NCI-H2171 (cell line): Measurements from ENCODE around the gene SYNGR2.

ENCODE experiments used
- DNase-seq: peaks from one replicate; lab custom pipeline; 2025; lab: John Stamatoyannopoulos, UW

SYNGR2 gene, protein sequence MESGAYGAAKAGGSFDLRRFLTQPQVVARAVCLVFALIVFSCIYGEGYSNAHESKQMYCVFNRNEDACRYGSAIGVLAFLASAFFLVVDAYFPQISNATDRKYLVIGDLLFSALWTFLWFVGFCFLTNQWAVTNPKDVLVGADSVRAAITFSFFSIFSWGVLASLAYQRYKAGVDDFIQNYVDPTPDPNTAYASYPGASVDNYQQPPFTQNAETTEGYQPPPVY

DNA sequence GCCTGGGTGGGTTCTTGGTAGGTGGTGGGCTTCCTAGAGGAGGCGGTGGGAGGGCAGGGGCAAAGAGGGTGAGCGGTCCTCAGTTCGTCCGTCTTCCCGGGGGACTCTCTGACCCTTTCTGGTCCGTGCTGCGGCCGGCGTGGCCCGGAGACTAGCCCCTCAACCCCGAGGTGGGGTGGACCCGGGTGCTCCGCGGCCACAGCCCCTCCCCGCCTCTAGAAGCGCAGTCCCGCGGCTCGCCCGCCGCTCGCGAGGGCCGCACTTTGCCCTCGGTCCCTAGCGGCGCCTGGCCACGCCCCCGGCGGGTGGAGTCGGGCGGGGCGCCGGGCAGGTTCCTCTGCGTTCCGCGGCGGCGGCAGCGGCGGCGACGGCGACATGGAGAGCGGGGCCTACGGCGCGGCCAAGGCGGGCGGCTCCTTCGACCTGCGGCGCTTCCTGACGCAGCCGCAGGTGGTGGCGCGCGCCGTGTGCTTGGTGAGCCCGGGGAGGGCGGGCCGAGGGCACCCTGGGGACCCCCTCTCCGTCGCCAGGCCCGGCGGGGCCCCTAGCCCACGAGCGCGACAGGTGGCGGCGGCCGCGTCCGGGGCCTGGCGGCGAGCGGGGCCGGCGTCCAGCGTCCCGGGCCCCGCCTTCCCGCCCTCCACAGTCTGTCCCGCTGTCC, at the start of gene SYNGR2:
TSS of gene SYNGR2 (plus strand) at position 340 of the 661 bp plus-strand sequence. CDS start at position 376, 36 bp downstream.
- DNase-seq, result peak; percentile 85

DNA sequence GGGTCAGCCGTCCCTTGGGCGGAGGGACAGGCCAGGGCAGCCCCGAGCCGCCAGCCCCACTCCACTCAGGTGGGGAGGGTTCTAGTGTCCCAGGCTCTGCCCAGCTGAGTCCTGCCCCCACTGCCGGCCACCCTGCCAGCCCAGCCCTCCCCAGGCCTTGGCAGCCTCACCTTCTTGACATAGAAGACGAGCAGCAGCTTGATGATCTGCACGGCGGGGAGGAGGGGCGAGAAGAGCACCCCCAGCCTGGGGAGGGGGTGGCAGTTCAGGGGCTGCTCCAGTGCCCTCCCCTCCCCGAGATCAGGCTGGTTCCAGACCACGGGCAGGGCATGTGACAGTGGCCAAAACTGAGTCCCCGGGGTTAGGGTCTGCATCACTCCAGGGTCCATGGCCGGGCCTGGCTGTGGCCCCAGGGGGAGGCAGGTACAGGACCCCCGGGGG, 49.6 kb upstream of the SYNGR2 start:
- no peak for DNase-seq

DNA sequence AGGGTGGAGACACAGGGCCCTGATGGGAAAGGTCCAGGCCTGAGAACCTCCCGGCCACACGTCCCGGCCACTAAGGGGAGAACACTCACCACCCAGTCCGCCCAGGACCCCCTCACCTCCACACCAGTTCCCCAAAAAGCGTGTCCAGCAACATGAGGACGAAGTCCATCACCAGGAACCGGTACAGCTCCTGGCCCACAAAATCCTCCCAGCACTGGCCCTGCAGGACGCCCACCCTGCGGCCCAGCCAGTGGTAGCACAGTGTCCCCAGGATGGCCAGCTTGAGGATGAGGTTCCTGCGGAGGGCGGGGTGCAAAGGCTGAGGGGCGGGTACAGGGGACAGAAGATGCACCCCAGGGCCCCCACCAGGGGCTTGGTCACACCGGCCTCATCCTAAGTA, 47.8 kb upstream of the SYNGR2 start:
- no peak for DNase-seq

DNA sequence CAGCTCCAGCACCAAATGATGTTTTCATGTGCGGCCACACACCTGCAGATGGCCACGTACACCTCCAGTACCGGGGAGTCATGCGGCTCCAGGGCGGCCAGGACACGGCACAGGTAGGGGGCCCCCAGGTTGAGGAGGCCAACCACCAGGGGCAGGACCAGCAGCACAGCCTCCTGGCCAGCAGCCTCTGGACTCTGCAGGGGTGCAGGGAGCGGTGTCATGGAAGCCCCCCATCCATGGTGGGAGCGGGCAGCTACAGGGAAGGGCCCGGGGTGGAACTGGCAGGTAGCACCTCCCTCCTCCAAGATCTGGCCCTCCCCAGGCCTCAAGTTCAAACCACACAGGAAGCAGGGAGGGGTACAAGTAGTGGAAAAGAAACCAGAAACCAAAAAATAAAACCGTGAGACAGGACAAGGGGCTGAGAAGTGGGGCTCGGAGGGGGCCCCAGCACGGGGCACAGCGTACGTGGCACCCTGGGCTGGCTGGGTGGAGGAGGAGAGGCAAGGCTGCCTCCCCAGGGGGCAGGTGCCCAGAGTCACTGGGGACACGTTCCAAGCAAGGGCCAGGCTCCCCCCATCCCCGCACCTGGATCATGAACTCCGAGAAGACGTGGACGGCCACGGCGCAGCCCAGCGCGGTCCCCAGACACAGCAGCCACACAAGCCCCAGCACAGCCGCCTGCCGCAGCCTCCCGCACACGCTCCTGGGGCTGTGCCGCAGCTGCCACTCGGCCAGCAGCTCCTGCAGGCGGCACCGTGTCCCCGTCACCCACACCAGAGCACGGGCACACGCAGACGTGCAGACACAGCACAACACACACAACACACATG, 47.2 kb upstream of the SYNGR2 start:
- DNase-seq, result no peak

DNA sequence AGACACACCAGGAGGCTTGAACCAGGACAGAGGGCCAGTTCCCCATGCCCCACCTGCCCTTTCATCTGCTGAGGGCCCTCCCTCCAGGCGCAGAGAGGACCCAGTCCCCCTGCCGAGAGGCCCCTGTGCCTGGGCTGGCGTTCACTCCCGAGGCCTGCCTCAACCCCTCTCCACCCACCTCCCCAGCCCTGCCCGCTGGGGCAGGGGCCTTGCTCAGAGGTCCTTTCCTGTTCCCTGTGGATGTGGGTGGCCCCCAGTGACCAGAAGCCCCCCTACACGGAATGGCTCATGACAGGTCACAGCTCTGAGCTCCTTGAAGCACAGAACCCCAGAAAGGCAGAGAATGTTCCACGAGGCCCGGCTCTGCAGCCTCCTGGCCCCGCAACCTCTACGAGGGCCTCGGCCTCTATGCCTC, 46.6 kb upstream of the SYNGR2 start:
- DNase-seq, result no peak

DNA sequence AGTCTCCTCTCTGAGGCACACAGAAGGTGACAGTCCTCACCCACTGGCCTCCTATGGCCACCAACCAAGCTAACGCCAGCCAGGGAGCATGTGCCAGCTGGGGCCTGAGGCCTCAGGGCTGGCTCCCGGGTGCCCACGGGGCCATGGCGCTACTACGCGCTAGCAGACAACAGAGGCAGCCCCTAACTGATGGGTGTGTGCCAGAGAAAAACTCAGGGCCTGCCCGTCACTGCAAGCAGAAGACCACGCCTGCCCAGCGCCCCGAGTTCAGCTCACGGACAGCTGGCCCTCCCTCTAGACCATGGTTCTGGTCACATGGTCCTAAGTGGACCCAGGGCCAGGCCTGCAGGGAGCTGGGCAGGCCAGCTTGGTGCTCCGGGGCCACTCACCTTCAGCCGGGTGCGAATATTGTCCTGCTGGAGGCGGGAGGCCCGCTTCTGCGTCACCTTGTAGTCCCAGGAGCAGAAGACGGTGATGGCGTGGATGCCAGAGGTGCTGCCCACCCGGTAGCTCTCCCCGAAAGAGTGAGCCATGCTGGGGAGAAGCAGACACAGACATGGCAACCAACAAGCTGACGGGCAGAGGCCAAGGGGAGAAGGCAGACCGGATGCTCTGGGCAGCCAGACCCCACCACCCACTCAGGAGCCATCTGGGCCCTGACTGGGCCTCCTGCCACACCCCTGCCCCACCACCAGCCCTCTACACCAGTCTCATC, 46.0 kb upstream of the SYNGR2 start:
- DNase-seq, result no peak

DNA sequence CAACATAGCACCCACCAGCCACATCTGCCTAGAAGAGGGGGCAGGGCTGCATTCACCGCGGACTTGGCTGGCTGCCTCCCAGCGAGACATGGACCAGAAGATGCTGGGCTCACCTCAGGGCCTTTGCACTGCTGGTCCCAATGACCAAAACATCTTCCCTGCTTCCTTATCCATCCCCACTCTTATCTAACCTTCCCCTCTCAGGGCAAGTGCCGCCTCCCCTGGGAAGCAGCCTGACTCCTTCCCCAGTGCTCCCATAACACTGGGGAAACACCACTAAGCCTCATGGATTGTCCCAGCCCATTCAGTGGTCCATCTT, 45.5 kb upstream of the SYNGR2 start:
- DNase-seq, result no peak

DNA sequence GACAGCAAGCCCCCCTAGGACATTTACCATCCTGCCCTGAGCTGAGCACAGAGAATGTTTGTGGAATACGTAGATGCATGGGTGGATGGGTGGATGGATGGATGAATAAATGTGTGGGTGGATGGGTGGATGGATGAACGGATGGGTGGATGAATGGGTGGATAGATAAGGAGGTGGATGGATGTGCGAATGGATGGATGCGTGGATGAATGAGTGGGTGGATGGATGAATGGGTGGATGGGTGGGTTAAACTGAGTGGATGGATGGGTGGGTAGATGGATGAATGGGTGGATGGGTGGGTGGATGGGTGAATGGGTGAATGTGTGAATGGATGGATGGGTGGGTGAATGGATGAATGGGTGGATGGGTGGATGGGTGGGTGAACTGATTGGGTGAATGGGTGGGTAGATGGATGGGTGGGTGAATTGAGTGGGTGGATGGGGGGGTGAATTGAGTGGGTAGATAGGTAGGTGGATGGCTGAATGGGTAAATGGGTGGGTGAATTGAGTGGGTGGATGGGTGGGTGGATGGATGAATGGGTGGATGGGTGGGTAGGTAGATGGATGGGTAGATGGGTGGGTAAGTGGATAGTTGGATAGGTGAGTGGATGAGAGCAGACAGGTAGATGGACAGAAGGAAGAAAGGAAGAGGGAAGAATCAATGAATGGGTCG, 45.0 kb upstream of the SYNGR2 start:
- no peak for DNase-seq

DNA sequence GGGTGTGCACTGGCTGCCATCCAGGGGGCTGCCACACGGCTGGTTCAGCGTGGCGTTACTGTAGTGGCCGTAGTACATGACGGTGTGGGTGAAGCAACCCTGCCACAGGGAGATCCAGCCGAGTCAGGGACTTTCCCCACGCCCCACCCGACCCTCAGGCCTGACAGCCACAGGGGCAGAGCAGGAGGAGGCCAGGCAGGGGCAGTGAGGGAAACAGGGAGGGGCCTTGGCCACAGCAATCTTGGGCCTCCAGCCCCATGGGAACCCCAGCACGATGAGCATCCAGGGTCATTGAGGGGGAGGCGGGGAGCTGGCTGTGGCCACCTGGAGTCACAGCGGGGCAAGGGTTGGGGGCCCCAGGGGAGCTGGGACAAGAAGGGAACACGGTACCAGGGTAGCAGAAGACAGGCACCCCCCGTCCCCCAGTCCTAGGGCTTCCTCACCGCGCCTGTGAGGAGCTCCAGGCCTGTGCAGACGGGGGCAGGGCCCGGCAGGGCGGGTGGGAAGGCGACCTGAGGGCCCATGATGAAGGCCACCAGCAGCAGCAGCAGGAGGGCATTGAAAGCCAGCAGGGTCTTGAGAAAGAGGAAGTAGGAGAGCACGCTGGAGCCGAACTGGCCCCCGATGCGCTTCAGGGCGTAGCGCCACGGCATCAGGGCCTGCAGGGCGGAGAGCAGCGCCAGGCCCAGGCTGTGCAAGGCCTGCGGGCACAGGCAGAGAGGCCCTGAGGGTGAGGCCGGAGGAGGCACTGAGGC, 44.1 kb upstream of the SYNGR2 start:
- DNase-seq, result no peak

DNA sequence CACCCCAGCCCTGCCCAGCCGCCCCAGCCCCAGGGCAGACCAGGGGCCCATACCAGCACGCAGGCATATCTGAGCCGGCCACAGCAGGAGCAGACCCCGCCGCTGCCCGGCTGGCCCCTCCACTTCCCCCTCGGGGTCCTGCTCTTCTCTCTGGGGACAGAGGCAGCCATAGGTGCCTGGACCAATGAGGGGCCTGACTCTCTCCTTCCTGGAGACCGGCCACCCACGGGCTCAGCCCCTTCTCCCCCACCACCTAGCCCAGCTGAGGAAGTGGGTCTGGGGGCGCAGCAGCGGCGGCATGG, 43.6 kb upstream of the SYNGR2 start:
- no peak for DNase-seq

DNA sequence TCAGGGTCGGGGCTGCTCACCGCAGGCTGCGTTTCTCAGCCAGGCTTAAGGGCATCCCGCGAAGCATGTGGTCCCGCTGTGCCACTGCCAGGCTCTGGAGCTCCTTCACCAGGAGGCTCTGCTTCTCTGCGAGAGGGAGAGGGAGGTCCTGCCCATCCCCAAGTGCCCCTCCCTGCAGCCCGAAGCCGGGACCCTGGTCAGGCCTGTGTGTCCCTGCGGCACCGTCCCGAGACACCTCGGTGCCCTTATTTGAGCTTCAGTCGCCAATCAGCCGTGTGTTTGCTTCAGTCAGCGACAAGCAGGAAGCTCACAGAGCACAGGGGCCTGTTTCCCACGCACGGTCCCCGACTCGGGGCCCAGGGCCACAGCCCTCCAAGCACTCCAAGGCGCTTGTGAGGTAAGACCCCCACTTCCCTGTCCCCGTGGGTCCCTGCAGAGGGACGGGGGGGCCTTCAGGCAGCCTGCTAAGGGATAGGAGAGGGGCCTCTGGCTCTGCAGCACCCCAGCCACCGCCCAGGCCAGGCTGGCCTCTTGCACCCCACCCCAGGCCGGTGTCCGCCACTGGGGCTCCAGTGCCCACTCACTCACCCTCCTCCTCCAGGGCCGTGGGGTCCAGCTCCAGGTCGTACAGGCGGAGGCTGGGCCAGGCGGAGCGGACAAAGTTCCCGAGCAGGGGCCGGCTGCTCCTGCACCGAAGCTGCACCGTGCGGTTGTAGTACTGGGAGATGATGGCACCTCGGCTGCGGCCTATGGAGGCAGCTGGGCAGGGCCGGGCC, 43.1 kb upstream of the SYNGR2 start:
- DNase-seq, result no peak

DNA sequence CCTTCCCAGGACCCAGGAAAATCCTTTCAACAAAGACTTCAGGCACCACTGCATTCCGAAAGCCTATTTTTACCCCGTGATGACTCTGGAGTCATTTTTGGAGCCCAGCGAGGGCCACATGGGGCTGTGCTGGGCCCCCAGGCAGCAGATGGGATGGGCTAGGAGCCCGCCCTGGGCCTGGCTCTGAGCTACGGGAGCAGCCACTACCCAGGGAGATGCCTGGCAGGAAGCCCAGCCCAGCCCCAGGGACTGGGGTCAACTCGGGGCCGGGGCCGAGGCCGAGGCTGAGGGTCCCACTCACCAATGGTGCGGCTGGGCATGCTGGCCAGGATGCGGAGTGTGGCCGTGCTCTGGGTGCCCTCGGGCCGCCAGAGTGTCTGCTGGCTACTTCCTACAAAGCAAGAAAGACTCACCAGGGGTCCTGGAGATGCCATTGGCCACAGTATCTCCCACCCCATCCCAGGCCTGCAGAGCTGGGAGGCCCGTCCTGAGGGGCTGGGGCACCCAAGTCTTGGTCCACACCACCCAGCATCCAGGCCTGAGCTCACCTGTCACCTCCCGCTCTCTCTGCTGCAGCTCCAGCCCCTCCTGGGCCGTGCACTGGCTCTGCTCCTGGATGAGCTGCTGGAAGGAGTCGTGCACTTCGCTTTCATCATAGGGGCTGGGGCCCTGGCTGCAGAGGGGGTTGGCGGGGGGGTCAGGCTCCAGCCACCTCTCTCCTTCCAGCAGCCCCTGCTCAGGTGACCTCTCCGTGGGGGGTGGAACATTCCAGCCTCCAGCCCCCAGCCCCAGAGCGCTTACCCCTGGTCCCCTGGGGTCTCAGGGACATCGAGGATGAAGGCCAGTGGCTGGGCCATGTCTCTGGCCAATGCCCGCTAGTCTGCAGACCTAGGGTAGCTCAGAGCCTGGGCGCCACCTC, 42.1 kb upstream of the SYNGR2 start:
- DNase-seq, result peak; percentile 60

DNA sequence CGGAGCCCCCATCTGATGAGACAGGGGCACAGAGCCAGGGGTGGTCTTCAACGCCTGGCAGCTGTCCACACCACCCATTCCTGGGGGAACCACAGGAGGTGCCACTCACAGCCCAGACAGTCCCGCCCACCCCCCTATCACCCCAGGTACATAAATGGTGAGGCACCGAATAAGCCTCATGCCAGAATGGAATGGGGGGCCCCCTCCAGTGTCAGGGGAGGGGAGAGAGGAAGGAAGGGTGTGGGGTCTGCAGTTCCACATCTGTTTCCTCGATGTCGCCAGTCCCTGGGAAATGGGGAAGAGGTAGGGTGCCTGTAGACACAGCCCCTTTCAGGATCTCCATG, 41.5 kb upstream of the SYNGR2 start:
- no peak for DNase-seq

DNA sequence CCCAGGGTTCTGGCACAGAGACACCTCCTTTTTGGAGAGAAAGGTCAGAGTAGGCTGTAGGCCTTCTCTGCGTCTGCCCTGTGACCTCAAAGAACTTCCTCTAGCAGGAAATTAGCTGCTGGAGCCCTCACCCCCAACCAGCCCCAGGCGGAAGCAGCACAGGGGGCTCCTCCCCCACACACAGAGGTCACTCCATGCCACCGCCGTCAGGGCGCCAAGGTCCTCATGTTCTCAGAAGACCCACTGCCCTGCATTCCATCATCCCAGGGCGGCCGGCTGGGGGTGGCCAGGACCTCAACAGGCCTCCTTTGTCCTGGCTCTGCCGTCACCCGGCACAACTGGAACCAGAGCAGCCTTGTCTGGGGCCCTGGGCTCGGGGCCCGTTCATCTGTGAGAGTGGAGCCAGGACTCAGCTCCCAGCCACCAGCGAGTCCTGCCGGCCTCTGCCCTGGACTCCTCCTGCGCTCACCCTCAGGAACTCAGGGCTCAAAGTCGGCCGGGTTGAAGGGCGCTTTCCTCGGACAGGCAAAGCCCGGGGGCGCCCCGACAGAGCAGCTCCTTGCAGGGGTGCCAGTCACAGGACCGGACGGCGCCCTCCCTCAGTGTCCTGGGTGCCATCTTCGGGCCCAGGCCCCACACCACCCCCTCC, 41.0 kb upstream of the SYNGR2 start:
- DNase-seq, result no peak

DNA sequence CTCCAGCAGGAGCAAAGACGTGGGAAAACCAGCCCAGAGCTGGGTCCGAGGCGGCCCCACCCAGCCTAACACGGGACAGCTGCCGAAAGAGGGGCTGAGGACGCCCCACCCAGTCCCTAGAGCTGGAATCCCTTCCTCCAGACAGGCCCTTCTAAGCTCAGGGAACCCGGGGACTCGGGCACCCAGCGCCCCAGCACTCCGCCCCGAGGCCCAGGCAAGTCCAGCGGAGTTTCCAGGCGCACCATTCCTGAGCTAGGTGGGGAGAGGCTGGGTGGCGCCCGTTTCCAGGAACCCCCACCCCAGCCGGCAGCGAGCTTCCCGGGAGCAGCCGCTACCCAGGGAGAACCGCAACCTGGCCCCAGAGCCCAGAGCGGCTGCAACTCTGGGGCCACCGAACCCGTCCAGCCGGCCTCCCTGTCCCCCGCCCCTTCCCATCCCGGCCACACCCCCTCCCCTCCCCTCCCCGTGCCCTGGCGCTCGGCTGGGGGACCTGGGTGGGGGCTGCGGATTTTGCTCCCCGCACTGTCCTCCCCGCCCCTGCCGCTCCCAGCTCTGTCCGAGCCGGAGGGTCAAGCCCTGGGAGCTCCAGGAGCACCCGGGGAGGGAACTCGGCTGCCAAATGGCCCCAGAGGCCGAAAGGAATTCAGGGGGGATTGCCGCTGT, 40.4 kb upstream of the SYNGR2 start:
- no peak for DNase-seq

DNA sequence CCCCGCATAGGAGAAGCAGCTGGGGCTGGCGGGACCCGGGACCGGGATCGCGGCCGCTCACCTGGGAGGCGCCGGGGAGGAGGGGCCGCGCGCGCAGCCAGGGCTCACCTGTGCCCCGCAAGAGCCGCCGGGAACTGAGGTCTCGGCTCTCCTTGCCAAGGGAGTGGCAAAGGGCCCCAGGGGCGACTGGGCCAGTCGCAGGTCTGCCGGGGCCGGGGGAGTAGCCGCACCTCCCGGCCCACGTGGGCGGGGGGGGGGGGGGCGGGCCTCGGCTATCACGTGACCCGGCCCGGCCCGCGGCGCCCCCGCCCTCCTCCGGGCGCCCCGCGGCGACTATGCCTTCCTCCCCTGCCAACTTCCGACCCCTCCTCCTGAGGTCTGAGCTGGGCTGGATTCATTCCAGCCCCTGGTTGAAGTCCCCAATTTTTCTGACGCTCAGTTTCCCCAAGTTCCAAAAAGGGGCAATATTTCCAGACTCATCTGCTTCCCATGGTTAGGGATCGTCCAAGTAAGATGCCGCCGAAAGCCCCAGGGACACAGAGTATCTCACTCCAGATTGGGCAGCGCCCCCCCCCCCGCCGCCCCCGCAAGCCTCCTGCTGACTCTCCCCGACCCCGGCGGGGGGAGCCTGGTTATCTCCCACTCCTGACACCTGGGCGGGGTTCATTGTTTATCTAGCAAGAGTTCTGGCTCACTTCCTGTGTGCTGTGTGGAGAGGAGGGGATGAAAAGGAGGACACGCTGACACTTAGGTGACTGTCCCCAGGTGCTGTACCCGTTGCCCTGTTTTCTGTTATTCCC, 39.6 kb upstream of the SYNGR2 start, which contains the start of gene TMC6:
TSS of gene TMC6 (minus strand) at position 205 of the 800 bp plus-strand sequence. CDS start 1,923 bp downstream, outside the sequence.
- DNase-seq, result peak; percentile 67

DNA sequence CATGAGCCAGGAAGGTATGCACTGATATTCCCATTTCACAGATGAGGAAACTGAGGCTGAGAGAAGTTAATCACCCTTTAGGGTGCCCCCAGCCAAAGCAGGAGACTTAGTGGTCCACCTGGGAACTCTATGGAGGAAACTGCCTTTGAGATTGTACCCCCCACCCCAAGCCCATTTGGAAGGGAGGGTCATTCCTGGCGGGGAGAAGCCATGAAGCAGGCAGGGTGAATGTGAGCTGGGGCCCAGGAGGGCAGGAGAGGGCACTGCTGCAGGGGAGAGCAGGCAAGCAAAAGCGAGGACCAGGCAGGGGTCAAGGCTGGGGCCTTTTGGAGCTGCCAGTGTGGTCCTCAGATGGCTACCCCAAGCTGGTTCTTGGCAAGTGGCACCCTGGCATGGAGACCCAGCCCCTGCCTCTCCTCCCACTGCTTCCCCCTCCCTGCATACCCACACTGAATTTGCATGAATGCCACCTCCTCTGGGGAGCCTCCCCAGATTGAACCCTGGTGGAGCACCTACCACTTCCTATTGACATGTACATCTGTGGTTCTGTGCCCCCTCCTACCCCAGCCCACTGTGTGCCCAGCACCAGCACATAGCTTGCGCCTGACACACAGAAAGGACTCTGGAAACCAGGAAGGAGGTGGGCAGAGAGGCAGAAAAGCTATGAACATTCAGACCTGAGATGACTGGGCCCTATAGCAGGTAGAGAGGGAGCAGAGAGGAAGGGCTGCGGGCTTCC, 38.9 kb upstream of the SYNGR2 start:
- no peak for DNase-seq
